Transverse colon (tissue), 4 donors: ENCODE measurements around the gene ROCK2. TPM values are rescaled to one million over a fixed set of nuclear protein-coding genes. Genes with fewer than 3 reads are reported as not detected.

Source experiments
- DNase-seq: peaks from one replicate; pipeline ENCODE4 v3.0.0-alpha.2; 2019
- H3K27ac ChIP-seq, 4 donors: fragments of 200-600 bp; sonication (generic); 2 replicates each; pipeline ENCODE4 v1.5.1; 2016 to 2018; ENCODE audit warnings: inconsistent platforms in 4 of 4
- H3K27me3 ChIP-seq: fragments of 200-600 bp; sonication (generic); 2 replicates; pipeline ENCODE4 v1.5.1; 2017; ENCODE audit warnings: inconsistent platforms
- H3K36me3 ChIP-seq, 4 donors: fragments of 200-600 bp; sonication (generic); 2 replicates each; pipeline ENCODE4 v1.5.1; 2017 to 2019; ENCODE audit warnings: inconsistent platforms in 4 of 4
- H3K4me1 ChIP-seq, 4 donors: fragments of 200-600 bp; sonication (generic); 2 replicates each; pipeline ENCODE4 v1.5.1; 2017 to 2020; ENCODE audit warnings: inconsistent platforms in 4 of 4
- H3K4me3 ChIP-seq, 4 donors: fragments of 200-600 bp; sonication (generic); 1 replicate in 1 of 4; 2 replicates in 3 of 4; pipeline versions ENCODE4 v1.5.1 to v1.6.1; 2017 to 2019; ENCODE audit warnings: inconsistent platforms in 4 of 4
- H3K9me3 ChIP-seq, 2 donors: fragments of 200-600 bp; sonication (generic); 2 replicates each; pipeline ENCODE4 v1.5.1; 2017 to 2019; ENCODE audit warnings: inconsistent platforms in 2 of 2
- EP300 ChIP-seq: sonication (generic); formaldehyde crosslinking; IDR thresholded peaks from one replicate; pipeline ENCODE4 v1.6.1; 2017; ENCODE audit warnings: antibody characterized with exemption, low read depth
- POLR2A ChIP-seq: fragments of 450-650 bp; IDR thresholded peaks from one replicate; pipeline ENCODE4 v1.6.1; 2016; ENCODE audit warnings: antibody characterized with exemption, mild to moderate bottlenecking, moderate library complexity
- POLR2AphosphoS5 ChIP-seq, 3 donors: sonication (generic); formaldehyde crosslinking; IDR thresholded peaks; one replicate each; pipeline ENCODE4 v1.6.1; 2016; ENCODE audit warnings: antibody characterized with exemption in 3 of 3
- WGBS, 2 donors: methylation state at CpG; one replicate each; pipeline ENCODE4 v1.1.5; 2018; ENCODE audit warnings: low coverage in 1 of 2; 5-methylcytosine and 5-hydroxymethylcytosine counted together
- in situ Hi-C, 4 donors: fragments of 200-750 bp; cut with MboI; loops; one replicate each; pipeline versions ENCODE4 v1.15.0 to v1.15.1; 2017; ENCODE audit warnings: low sequenced_read_pairs in 3 of 4, low pct_ligation_motif_present in 1 of 4, low pct_unique_long_range_greater_than_20kb in 1 of 4
- intact Hi-C: fragments of 100-400 bp; cut with DNase I; formaldehyde crosslinking; loops from one replicate; pipeline ENCODE4 v1.15.1; 2023; ENCODE audit warnings: low total_unique reads
- total RNA-seq, 4 donors: library from RNA; depleted of rRNA; stranded (reverse); fragments of >200 nt; gene quantifications; one replicate each; pipeline ENCODE4 v1.1.0, GENCODE V29; 2016
- TF ChIP-seq, protein P1 (sequence below), 5 experiments: fragments of 200-600 bp in 3 of 5; fragments of 450-650 bp in 2 of 5; sonication (generic) in 3 of 5; IDR thresholded peaks; 1 replicate in 2 of 5; 2 replicates in 3 of 5; pipeline ENCODE4 v1.5.1; 2016 to 2017; ENCODE audit warnings: antibody characterized with exemption in 5 of 5, inconsistent platforms in 3 of 5, mild to moderate bottlenecking in 2 of 5, moderate library complexity in 1 of 5

The ROCK2 gene
- total RNA-seq, 4 donors from 2014 or later, result 53.9 to 93.0 (median 74.7) TPM

GRCh38 chr2:11367170-11367730 is 22.8 kb upstream of the ROCK2 start:
- H3K9me3 ChIP-seq, result no peaks in the 10 kb centered on the region
- H3K27ac ChIP-seq, result peak overlapping the region; percentile 40 to 61 (median 46)
- TF ChIP-seq POLR2AphosphoS5 (IDR thresholded peaks at IDR 0.05), result no peak
- TF ChIP-seq, protein P1, sequence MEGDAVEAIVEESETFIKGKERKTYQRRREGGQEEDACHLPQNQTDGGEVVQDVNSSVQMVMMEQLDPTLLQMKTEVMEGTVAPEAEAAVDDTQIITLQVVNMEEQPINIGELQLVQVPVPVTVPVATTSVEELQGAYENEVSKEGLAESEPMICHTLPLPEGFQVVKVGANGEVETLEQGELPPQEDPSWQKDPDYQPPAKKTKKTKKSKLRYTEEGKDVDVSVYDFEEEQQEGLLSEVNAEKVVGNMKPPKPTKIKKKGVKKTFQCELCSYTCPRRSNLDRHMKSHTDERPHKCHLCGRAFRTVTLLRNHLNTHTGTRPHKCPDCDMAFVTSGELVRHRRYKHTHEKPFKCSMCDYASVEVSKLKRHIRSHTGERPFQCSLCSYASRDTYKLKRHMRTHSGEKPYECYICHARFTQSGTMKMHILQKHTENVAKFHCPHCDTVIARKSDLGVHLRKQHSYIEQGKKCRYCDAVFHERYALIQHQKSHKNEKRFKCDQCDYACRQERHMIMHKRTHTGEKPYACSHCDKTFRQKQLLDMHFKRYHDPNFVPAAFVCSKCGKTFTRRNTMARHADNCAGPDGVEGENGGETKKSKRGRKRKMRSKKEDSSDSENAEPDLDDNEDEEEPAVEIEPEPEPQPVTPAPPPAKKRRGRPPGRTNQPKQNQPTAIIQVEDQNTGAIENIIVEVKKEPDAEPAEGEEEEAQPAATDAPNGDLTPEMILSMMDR (IDR thresholded peaks at IDR 0.05), result no peak
- TF ChIP-seq POLR2A, result no peak
- TF ChIP-seq EP300, result no peak
- H3K4me1 ChIP-seq, result peaks cover 0 to 38% (median 19%) of the 10 kb centered on the region in 4 donors
- intact Hi-C loops, result no loop called here
- H3K27me3 ChIP-seq, result no peaks in the 10 kb centered on the region
- no peak overlapping the region for H3K4me3 ChIP-seq
- DNase-seq, result no peak
- no peaks in the 10 kb centered on the region for H3K36me3 ChIP-seq
- in situ Hi-C loops, result no loop called here
- WGBS, 2 donors, result 57 to 63% methylated on average over 1 of the region's 1 CpG

DNA sequence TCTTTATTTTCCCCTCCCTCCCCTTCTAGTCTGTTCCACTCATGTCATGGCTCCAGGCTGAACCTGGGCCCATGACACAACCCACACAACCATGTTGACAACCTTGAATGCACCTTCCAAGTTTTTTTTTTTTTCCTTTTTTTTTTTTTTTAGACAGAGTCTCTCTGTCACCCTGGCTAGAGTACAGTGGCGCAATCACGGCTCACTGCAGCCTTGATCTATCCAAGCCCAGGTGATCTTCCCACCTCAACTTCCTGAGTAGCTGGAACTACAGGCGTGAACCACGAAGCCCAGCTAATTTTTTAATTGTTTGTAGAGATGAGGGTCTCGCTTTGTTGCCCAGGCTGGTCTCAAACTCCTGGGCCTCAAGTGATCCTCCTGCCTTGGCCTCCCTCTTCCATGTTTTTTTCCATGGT is 21.9 kb upstream of the ROCK2 start:
- no peaks in the 10 kb centered on the region for H3K9me3 ChIP-seq
- TF ChIP-seq, protein P1 (IDR thresholded peaks at IDR 0.05), result no peak
- no peak for TF ChIP-seq POLR2AphosphoS5 (IDR thresholded peaks at IDR 0.05)
- no peak for TF ChIP-seq EP300
- intact Hi-C loops (no loop called here), in situ Hi-C loops (no loop called here)
- no peak overlapping the region for H3K27ac ChIP-seq
- WGBS, 2 donors, result 84 to 91% methylated on average over 5 of the region's 5 CpGs
- no peaks in the 10 kb centered on the region for H3K36me3 ChIP-seq
- peaks cover 0 to 29% (median 16%) of the 10 kb centered on the region in 4 donors for H3K4me1 ChIP-seq
- H3K4me3 ChIP-seq, result no peak overlapping the region
- no peaks in the 10 kb centered on the region for H3K27me3 ChIP-seq
- DNase-seq, result no peak

DNA sequence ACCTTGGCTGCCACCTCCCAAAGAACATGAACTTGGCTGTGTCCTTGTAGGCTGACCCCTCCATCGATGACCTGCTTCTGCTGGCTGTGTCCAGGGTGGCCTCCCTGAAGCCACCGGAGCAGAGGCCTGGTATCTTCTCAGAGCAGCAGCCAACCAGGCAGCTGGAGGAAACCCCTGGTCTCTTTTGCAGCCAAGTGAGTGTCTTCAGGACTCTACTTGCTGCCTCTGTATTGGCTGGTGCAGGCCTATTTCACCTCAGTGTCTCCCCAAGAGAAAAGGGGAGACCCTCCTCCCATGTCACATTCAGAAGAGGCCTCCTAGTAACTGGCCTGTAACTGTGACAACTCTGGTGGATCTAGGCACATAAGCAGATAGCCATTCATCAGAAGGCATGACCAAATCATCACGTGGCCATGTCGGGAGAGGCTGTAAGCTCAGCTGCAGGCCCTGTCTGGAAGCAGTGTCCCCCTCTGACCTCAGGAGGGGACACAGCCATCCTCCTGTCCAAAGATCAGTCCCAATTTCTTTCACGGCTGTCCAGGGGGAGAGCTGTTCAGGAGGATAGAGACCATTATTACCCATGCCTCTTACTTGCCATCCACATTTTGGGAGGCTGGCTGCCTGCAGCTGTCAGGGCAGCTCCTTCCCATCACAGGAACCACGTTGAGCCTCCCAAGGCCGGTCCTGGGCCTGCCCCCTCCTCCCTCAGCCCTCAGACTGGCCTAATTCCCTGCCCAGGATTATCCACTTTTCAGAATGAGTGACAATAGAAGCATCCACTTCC is 20.9 kb upstream of the ROCK2 start:
- intact Hi-C loops, result no loop called here
- Histone ChIP-seq H3K36me3 (no peaks in the 10 kb centered on the region), H3K9me3 (no peaks in the 10 kb centered on the region), H3K27ac (no peak overlapping the region), H3K4me3 (no peak overlapping the region), H3K4me1 (peaks cover 0 to 20% (median 13%) of the 10 kb centered on the region in 4 donors), H3K27me3 (no peaks in the 10 kb centered on the region)
- in situ Hi-C loops, result no loop called here
- TF ChIP-seq POLR2A (no peak), EP300 (no peak), POLR2AphosphoS5 (IDR thresholded peaks at IDR 0.05) (no peak)
- TF ChIP-seq, protein P1 (IDR thresholded peaks at IDR 0.05), result no peak
- DNase-seq, result no peak
- WGBS, 2 donors, result 69% methylated on average over 7 of the region's 7 CpGs; no CpG with 5 or more reads in 1 of the 2 donors

DNA sequence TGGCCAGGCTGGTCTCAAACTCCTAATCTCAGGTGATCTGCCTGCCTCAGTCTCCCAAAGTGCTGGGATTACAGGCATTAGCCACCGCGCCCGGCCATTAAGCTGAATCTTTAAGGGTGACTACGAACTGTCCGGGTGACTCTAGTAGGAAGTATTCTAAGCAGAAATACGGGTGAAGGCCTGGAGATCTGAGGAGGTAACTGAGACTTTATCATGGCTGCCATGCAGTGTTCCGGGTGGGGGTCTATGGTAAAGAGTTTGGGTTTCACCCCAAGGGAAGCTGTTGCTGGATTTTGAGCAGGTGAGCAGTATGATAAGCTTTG is 20.1 kb upstream of the ROCK2 start:
- Histone ChIP-seq H3K4me1 (peaks cover 0 to 16% (median 13%) of the 10 kb centered on the region in 4 donors), H3K4me3 (no peak overlapping the region), H3K9me3 (no peaks in the 10 kb centered on the region), H3K36me3 (no peaks in the 10 kb centered on the region), H3K27me3 (no peaks in the 10 kb centered on the region), H3K27ac (no peak overlapping the region)
- in situ Hi-C loops, result no loop called here
- DNase-seq, result no peak
- intact Hi-C loops, result no loop called here
- TF ChIP-seq, protein P1 (IDR thresholded peaks at IDR 0.05), result no peak
- no peak for TF ChIP-seq POLR2A
- TF ChIP-seq POLR2AphosphoS5 (IDR thresholded peaks at IDR 0.05), result no peak
- TF ChIP-seq EP300, result no peak
- WGBS, 2 donors, result 94 to 100% methylated on average over 3 to 7 of the region's 7 CpGs
